ENCODE results near the gene CCL5. TPM values are rescaled to one million over a fixed set of nuclear protein-coding genes. Genes with fewer than 3 reads are reported as not detected.
"Not testable (repeated sequence)": the region's sequence is repeated elsewhere in the genome, so short reads cannot be mapped to it uniquely, and the experiment has no call there.

CCL5 gene
- total RNA-seq, 1 donor from 2014 or later: 0.20 TPM

GRCh38 chr17:35898283-35899070 is 18.3 kb upstream of the CCL5 start:
- no peak for DNase-seq (ENCODE audit: low read depth in 2 of 2)

- DNase-seq (ENCODE audit: low read depth in 2 of 2): not testable (repeated sequence)
These were observed 17.6 kb upstream of the CCL5 start for GRCh38 chr17:35897772-35898171.

DNA sequence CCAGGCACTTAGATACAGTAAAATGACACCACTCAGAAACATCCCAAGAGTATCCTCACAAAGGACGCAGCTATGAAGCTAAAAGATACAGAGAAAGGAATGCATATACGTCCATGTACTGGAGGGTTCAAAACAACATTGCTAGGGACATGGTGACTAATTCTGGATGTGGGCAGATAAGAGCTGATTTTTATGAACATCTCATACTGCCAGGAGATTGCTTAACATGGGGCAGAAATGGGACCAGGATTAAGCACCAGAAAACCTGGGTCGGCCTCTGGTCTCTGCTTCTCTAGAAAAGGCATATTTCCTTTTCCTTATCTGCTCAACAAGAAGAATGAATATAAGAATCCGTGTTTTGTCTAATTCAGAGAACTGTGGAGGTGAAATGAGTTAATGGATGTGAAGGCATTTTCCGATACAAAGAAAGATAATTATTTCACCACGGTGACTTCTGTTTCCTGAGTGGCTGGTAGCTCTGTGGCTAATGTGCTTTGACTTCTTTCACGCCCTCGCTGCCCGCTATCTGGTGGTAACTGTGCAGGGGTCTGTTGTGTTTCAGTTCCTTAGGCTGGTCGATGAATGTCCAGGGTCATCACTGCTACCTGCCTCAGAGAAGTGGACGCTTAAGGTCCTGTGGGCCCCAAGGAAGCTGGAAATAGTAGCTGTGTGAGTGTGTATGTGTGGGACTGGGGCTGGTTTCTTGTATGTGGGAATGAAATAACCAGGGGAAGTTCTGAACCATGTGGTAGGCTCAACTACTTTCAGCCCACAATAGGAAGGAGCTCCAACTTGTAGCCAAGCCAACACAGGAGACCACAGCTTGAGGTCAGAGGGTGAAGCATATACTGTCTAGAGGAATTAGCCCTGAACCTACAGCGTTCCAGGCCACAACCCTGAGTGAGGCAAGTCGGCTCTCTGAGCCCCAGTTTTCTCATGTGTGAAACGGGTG is 15.8 kb upstream of the CCL5 start:
- no peak for DNase-seq (ENCODE audit: low read depth in 2 of 2)

GRCh38 chr17:35894206-35894605 is 14.0 kb upstream of the CCL5 start:
- no peak for DNase-seq (ENCODE audit: low read depth in 2 of 2)

DNA sequence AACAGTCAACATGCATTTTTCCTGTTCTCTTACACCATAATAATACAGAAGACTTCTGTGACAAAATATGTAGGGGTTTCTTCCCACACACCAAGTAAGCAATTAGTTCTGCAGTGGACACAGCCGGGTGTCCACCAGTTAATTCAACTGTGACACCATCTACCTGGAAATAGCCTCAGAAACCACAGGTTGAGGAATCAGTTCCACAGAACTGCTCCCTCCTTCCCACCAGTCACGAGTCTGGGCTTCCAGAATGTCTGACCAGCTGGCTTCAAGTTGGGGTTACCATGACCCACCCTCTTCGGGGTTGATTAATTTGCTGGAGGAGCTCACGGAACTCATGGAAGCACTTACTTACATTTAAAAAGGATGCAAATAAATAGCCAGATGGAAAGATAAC is 13.6 kb upstream of the CCL5 start:
- DNase-seq (ENCODE audit: low read depth in 2 of 2): no peak

DNA sequence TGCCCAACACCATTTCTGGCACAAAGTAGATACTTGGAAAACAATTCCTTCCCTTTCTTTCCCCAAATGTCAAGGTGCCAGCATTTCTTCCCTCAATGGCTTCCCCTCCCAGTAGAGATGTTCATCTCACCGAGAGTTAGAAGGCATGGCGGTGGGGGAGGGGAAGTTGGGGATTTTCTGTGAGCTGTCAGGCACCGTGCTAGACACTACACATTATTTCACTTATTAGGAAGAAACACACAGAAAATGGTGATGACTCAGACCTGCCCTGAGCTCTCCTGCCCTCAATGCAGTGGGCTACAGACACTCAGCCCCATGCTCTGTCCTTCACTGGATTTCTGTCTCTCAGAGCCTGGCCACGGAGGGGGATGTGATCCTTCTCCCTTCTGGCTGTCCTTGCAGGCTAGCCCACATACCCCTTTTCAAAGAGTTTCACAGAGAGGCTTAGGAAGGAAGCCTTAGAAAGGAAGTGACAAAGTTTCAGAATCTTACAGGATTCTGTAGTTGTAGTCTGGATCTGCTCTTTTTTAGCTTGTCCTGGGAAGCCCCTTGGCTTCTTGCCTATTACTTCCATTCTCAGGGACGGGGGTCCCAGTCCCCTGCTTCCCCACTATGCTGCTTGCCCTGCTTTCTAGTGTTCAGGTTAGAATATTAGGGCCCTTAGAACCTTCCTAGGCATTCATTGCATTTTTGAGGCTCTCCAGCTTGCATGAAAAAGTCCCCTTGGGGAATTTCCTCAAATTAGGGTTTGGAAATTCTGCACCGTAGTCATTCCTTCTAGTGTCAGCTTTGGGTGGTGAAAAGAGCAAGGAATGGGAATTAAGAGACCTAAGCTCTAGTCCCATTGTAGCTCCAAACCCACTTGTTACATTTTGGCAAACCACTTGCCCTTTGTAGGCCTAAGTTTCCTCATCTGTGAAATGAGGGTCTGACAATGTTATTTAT is 12.2 kb upstream of the CCL5 start:
- DNase-seq (ENCODE audit: low read depth in 2 of 2): peak in 1 of 2 donors; percentile 37

DNA sequence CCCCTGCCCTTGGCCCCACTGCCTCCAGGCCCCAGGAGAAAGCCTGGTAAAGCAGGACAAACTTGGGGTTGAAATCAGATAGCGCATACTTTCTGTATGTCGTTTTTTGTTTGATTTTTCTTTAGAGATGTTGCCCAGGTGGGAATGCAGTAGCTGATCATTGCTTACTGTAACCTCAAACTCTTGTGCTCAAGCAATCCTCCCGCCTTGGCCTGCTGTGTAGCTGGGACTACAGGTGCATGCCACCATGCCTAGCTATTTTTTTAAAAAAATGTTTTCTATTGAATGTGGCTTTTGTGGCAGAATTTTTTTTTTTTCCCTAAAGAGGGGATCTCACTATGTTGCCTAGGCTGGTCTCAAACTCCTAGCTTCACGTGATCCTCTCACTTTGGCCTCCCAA is 11.1 kb upstream of the CCL5 start:
- no peak for DNase-seq (ENCODE audit: low read depth in 2 of 2)

DNA sequence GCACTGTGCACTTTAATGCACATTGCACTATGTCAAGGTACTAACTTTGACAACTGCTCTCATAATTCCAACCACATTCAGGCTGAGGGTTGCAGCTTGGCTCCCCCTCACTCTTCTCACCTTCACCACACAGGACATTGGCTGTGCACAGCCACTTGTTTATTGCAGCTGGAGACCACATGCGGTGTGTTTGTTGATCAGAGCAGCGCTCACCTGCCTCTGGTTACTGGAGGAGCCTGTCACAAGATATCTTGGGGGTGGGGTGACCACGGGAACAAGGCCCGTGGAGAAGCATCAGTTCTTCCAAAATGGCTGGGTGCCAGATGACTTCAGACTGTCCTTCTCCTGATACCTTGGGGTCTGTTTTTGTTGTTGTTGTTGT is 10.6 kb upstream of the CCL5 start:
- no peak for DNase-seq (ENCODE audit: low read depth in 2 of 2)

GRCh38 chr17:35889818-35890773 is 9.9 kb upstream of the CCL5 start:
- DNase-seq (ENCODE audit: low read depth in 2 of 2): peak; percentile 56 to 89

DNA sequence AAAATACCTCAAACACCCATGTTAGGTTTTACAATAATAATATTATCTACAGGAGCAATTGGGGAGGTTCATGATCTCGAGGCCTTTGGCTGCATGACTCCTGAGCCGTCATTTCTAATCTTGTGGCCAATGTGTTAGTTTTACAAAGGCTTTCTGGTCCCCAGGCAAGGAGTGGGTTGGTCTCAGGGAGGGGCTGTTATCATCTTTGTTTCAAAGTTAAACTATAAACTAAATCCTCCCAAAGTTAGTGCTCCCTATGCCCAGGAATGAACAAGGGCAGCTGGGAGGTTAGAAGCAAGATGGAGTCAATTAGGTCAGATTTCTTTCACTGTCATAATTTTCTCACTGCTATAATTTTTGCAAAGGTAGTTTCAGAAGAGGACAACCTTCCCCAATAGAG is 9.1 kb upstream of the CCL5 start:
- no peak for DNase-seq (ENCODE audit: low read depth in 2 of 2)

DNA sequence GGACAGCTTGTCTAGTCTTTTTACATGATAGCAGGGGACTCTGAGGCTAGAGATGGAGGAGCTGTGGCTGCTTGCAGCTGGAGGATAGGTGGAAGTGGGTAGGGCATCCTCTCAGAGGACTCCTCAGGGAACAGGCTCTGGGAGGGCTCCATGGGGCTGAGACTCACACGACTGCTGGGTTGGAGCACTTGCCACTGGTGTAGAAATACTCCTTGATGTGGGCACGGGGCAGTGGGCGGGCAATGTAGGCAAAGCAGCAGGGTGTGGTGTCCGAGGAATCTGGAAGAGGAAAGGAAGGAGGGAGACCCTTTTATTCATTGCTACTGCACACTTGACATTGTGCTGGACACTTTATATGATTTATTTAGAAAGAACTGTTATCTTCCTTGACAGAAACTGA is 1.8 kb downstream of the CCL5 start:
- DNase-seq (ENCODE audit: low read depth in 2 of 2): no peak

DNA sequence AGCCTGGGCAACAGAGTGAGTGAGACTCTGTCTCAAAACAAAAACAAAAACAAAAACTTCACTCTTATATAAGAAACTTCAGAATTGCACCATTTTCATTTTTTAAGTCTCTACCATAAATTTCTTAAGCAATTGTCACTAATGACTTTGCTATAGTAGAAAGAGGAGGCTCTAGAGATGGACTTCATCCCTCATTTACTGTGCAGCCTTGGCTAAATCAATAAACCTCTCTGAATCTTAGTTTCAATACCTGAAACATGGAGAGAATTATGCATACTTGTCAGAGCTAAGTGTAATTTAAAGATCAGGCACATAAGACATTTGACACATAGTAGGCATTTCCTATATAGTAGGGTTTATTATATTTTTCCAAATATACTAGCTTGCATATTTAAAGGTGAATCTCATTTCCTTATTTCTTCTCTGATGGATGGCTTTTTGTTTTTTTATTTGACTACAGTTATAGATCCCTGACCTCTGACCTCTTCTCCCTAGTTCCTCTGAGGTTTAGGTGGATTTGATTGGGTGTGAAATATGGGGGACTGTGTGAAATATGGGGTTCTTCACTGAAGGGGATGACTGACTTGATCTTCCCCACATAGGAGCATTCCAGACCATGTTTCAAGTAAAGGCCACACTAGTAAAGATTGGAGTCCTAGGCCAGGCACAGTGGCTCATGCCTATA is 2.7 kb downstream of the CCL5 start:
- DNase-seq (ENCODE audit: low read depth in 2 of 2): no peak

DNA sequence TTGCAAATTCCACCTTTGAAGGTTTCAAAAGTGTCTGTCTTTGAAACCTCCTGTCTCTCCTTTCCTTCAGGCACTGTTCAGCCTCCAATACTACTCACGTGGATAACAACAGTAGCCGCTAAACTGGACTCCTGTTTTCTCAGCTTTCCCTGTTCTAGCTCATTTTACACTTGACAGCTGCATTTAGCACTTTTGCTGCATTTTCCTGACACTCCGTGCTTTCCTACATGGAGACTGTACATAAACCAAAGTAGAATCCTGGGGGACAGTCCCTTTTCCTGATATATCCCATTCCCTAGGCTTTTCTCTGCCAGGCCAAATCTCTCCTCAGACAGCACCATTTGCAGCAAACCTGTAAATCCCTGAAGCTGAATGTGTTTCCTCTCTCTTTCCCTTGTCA is 3.6 kb downstream of the CCL5 start:
- no peak for DNase-seq (ENCODE audit: low read depth in 2 of 2)

GRCh38 chr17:35875800-35876139 is 4.4 kb downstream of the CCL5 start:
- no peak for DNase-seq (ENCODE audit: low read depth in 2 of 2)

- peak; percentile 31 to 51 for DNase-seq (ENCODE audit: low read depth in 2 of 2)
These were observed 4.9 kb downstream of the CCL5 start for GRCh38 chr17:35875072-35875799.

- DNase-seq (ENCODE audit: low read depth in 2 of 2): no peak
These were observed 7.8 kb downstream of the CCL5 start for GRCh38 chr17:35872196-35872980.

DNA sequence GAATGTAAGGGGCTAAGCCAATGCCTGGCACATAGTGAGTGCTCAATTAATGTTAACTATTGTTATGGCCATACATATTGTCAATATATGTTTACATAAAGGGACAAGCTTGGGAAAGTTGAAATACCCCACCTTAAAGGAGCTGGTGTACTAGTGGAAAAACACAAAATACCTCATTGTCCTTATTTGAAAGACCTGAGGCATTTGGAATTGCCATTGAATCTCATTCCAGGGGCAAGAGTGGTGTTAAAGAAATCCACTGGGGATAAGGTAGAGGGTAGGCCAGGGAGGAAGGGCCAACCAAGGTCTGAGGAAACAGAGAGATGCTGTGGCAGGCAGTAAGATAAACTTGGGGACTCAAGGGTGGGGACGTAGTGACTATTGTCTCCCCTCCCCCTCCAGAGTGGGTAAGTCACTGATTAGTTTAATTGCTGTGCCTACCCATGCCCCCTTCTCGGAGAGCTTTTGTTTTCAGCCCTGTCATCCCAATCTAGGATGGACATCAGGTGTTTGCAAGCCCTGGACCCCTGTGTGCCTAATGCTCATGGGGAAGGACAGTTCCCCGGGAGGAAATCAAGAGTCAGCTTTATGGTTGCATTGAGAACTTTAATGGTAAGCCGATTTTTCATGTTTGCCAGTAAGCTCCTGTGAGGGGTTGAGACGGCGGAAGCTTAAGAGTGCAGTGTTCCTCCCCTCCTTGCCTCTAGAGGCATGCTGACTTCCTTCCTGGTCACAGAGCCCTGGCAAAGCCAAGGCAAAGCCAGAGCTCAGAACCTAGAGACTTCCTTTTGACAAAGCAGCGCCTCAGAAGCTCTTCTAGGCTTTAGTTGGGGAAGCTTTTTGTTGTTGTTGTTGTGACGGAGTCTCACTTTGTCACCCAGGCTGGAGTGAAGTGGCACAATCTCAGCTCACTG is 9.0 kb downstream of the CCL5 start:
- DNase-seq (ENCODE audit: low read depth in 2 of 2): peak in 1 of 2 donors; percentile 50

All from lung microvascular endothelial cell (primary cell).